Measurements from ENCODE around the gene MRPL53. TPM values are rescaled to one million over a fixed set of nuclear protein-coding genes. Genes with fewer than 3 reads are reported as not detected.
A peak's percentile ranks its signal among the peaks of the same experiment; 100 is the strongest.
"Not testable (repeated sequence)": the region's sequence is repeated elsewhere in the genome, so short reads cannot be mapped to it uniquely, and the experiment has no call there.

The MRPL53 gene
- total RNA-seq, 6 experiments from 2014 or later: 74.5 to 120 (median 97.7) TPM

- TF ChIP-seq CTCF (IDR thresholded peaks at IDR 0.05): no peak
- no peaks in the 10 kb centered on the region for H3K9me3 Mint-ChIP-seq
- DNase-seq: no peak
- peaks cover 1% of the 10 kb centered on the region; the same call in 1 of the 2 replicates for H3K27me3 Mint-ChIP-seq (ENCODE audit: insufficient read depth)
- H3K27ac Mint-ChIP-seq: peak overlapping the region; percentile 89
- peak overlapping the region; percentile 94 for H3K4me3 Mint-ChIP-seq
- H3K36me3 Mint-ChIP-seq (ENCODE audit: low read depth): peaks cover 19% of the 10 kb centered on the region
- H3K4me1 Mint-ChIP-seq (ENCODE audit: low read depth): peaks cover 26% of the 10 kb centered on the region
Measured at GRCh38 chr2:74481431-74481830, 9.0 kb upstream of the MRPL53 start.

- no peaks in the 10 kb centered on the region for H3K9me3 Mint-ChIP-seq
- no peak for DNase-seq
- peaks cover 2% of the 10 kb centered on the region for H3K27me3 Mint-ChIP-seq (ENCODE audit: insufficient read depth)
- H3K4me1 Mint-ChIP-seq (ENCODE audit: low read depth): peaks cover 14% of the 10 kb centered on the region
- peak; percentile 62; the same call in 1 of the 2 replicates for TF ChIP-seq CTCF (IDR thresholded peaks at IDR 0.05)
- H3K4me3 Mint-ChIP-seq: no peak overlapping the region
- H3K36me3 Mint-ChIP-seq (ENCODE audit: low read depth): peaks cover 51% of the 10 kb centered on the region
- no peak overlapping the region for H3K27ac Mint-ChIP-seq
Measured at GRCh38 chr2:74474899-74475298, 2.4 kb upstream of the MRPL53 start.

GRCh38 chr2:74474481-74474880, 2.0 kb upstream of the MRPL53 start:
- Mint-ChIP-seq H3K4me3 (no peak overlapping the region), H3K27ac (no peak overlapping the region; the same call in 1 of the 2 replicates), H3K9me3 (no peaks in the 10 kb centered on the region), H3K4me1 (ENCODE audit: low read depth) (peaks cover 15% of the 10 kb centered on the region), H3K36me3 (ENCODE audit: low read depth) (peaks cover 54% of the 10 kb centered on the region), H3K27me3 (ENCODE audit: insufficient read depth) (peaks cover 2% of the 10 kb centered on the region)
- DNase-seq: no peak
- TF ChIP-seq CTCF (IDR thresholded peaks at IDR 0.05): no peak

GRCh38 chr2:74472945-74473258, 422 bp upstream of the MRPL53 start:
- Mint-ChIP-seq H3K4me1 (ENCODE audit: low read depth) (peaks cover 15% of the 10 kb centered on the region), H3K36me3 (ENCODE audit: low read depth) (peaks cover 49% of the 10 kb centered on the region), H3K27ac (peak overlapping the region; percentile 96), H3K4me3 (peak overlapping the region; percentile 98), H3K9me3 (no peaks in the 10 kb centered on the region), H3K27me3 (ENCODE audit: insufficient read depth) (peaks cover 2% of the 10 kb centered on the region)
- no peak for DNase-seq
- no peak for TF ChIP-seq CTCF (IDR thresholded peaks at IDR 0.05)

DNA sequence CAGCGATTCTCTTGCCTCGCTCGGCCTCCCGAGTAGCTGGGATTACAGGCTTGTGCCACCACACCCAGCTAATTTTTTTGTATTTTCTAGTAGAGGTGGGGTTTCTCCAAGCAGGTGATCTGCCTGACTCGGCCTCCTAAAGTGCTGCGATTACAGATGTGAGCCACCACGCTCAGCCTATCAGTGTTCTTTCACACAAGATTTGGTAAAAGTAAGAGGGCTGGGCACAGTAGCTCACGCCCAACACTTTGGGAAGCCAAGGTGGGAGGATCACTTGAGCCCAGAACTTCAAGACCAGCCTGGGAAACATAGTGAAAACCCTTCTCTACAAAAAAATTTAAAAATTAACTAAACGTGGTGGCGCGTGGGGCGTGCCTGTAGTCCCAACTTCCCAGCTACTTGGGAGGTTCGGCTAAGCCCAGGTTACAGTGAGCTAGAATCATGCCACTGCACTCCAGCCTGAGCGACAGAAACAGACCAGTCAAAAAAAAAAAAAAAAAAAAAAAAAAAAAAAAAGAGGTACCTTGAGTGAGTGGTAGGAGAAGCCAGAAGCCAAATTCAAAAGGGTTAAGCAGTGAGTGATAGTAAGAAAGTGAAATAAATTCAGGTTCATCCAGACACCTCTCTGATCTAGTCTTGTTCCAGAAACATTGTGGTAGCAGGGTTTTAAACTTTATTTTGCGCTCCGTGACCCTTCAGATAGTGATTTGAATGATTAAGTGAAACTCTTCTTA, 981 bp downstream of the MRPL53 start:
- peak overlapping the region; percentile 96 for H3K27ac Mint-ChIP-seq
- H3K4me1 Mint-ChIP-seq (ENCODE audit: low read depth): peaks cover 15% of the 10 kb centered on the region
- peaks cover 2% of the 10 kb centered on the region for H3K27me3 Mint-ChIP-seq (ENCODE audit: insufficient read depth)
- no peaks in the 10 kb centered on the region for H3K9me3 Mint-ChIP-seq
- H3K4me3 Mint-ChIP-seq: peak overlapping the region; percentile 98
- peaks cover 43% of the 10 kb centered on the region for H3K36me3 Mint-ChIP-seq (ENCODE audit: low read depth)
- DNase-seq: no peak
- TF ChIP-seq CTCF (IDR thresholded peaks at IDR 0.05): no peak

- not testable (repeated sequence) for H3K9me3 Mint-ChIP-seq; DNase-seq; H3K27me3 Mint-ChIP-seq (ENCODE audit: insufficient read depth)
- H3K27ac Mint-ChIP-seq: peak overlapping the region; percentile 57
- H3K4me1 Mint-ChIP-seq (ENCODE audit: low read depth): peaks cover 20% of the 10 kb centered on the region
- peak overlapping the region; percentile 72 for H3K4me3 Mint-ChIP-seq
- H3K36me3 Mint-ChIP-seq (ENCODE audit: low read depth): peaks cover 42% of the 10 kb centered on the region
Measured at GRCh38 chr2:74470742-74471141, 1.7 kb downstream of the MRPL53 start.

Data from HFFc6 (cell line).